Spleen (tissue), 11 donors: Measurements from ENCODE around the gene RAB40C. TPM values are rescaled to one million over a fixed set of nuclear protein-coding genes. Genes with fewer than 3 reads are reported as not detected.

ENCODE experiments used
- DNase-seq: peaks from one replicate; pipeline ENCODE4 v3.0.0-alpha.2; 2020
- H3K27ac ChIP-seq, 8 donors: fragments of 200-600 bp; sonication (generic) in 7 of 8; 1 replicate in 4 of 8; 2 replicates in 4 of 8; pipeline versions ENCODE4 v1.5.0 to v1.8.0; 2016 to 2021; ENCODE audit warnings: inconsistent platforms in 4 of 8, mild to moderate bottlenecking in 4 of 8, moderate library complexity in 1 of 8
- H3K27me3 ChIP-seq, 7 donors: fragments of 200-600 bp; sonication (generic) in 6 of 7; replicated peaks in 1 of 7; 1 replicate in 4 of 7; 2 replicates in 3 of 7; pipeline versions ENCODE4 v1.5.0 to v1.8.0; 2016 to 2021; ENCODE audit warnings: inconsistent platforms in 3 of 7, mild to moderate bottlenecking in 1 of 7
- H3K36me3 ChIP-seq, 6 donors: fragments of 200-600 bp; sonication (generic) in 5 of 6; 1 replicate in 4 of 6; 2 replicates in 2 of 6; pipeline versions ENCODE4 v1.5.0 to v1.8.0; 2016 to 2021; ENCODE audit warnings: inconsistent platforms in 2 of 6
- H3K4me1 ChIP-seq, 6 donors: fragments of 200-600 bp; sonication (generic) in 5 of 6; 1 replicate in 3 of 6; 2 replicates in 3 of 6; pipeline versions ENCODE4 v1.5.0 to v1.8.0; 2016 to 2021; ENCODE audit warnings: inconsistent platforms in 3 of 6
- H3K4me3 ChIP-seq, 8 donors: fragments of 200-600 bp; sonication (generic) in 7 of 8; 1 replicate in 4 of 8; 2 replicates in 4 of 8; pipeline versions ENCODE4 v1.5.0 to v1.8.0; 2016 to 2021; ENCODE audit warnings: inconsistent platforms in 4 of 8, mild to moderate bottlenecking in 4 of 8, moderate library complexity in 2 of 8
- H3K9me3 ChIP-seq, 8 donors: fragments of 200-600 bp; sonication (generic) in 7 of 8; 1 replicate in 4 of 8; 2 replicates in 4 of 8; pipeline versions ENCODE4 v1.5.0 to v1.8.0; 2016 to 2021; ENCODE audit warnings: inconsistent platforms in 4 of 8
- CTCF ChIP-seq, 11 experiments: fragments of 200-600 bp in 7 of 11; fragments of 450-650 bp in 4 of 11; sonication (generic) in 4 of 11; IDR thresholded peaks in 8 of 11; conservative IDR thresholded peaks in 3 of 11; 1 replicate in 7 of 11; 2 replicates in 4 of 11; pipeline versions ENCODE4 v1.4.0 to v1.8.0; 2016 to 2021; ENCODE audit warnings: antibody characterized with exemption in 11 of 11, inconsistent platforms in 4 of 11, mild to moderate bottlenecking in 1 of 11
- POLR2A ChIP-seq, 3 donors: fragments of 450-650 bp; IDR thresholded peaks; one replicate each; pipeline ENCODE4 v1.5.1; 2017; ENCODE audit warnings: antibody characterized with exemption in 3 of 3, mild to moderate bottlenecking in 1 of 3
- POLR2AphosphoS5 ChIP-seq, 3 donors: sonication (generic); formaldehyde crosslinking; IDR thresholded peaks; one replicate each; pipeline ENCODE4 v1.5.1; 2017; ENCODE audit warnings: antibody characterized with exemption in 3 of 3
- WGBS, 5 donors: extraction: QIAGEN DNeasy Blood & Tissue Kit in 3 of 5; methylation state at CpG; one replicate each; pipeline versions ENCODE4 v1.1.5 to v1.1.7; 2013 to 2018; 5-methylcytosine and 5-hydroxymethylcytosine counted together
- intact Hi-C: fragments of 100-400 bp; cut with DNase I; formaldehyde crosslinking; loops from one replicate; pipeline ENCODE4 v1.15.0; 2023; ENCODE audit warnings: low total_unique reads
- polyA plus RNA-seq, 3 donors: library from polyadenylated mRNA; stranded (reverse); fragments of 200-250 nt; gene quantifications; one replicate each; pipeline ENCODE4 v1.2.1, GENCODE V29; 2013
- total RNA-seq, 7 donors: library from RNA; depleted of rRNA in 3 of 7; stranded (reverse); fragments of >200 nt in 3 of 7; fragmentation: NEBNext Ultra II Directional in 4 of 7; extraction: Animal tissue kit (Norgen Biotek cat#: 25700) in 4 of 7; gene quantifications; one replicate each; pipeline versions ENCODE4 v1.1.0 to v1.2.1, GENCODE V29; 2016 to 2021
- donor health status: healthy with polysubstance abuse.
- donor health status: DM: no; HTN: no; CAD: no; lungs with moderate emphysema.
- donor health status: DM: no; HTN: no; CAD: no.
- donor health status: Bipolar disorder and iron deficiency.
- donor health status: healthy.
- donor health status: DM: no; HTN: no; CAD: no.
- donor health status: DM: yes; HTN: yes; CAD: no.

Gene RAB40C
- total and polyA plus RNA-seq, 10 donors = 8.1 to 21.6 (median 15.2) TPM

- H3K4me3 ChIP-seq = peak within 1 kb of the TSS; percentile 52 to 94 (median 84)
- DNase-seq = peak; percentile 99
- WGBS, 5 donors = 0 to 2% (median 1%) methylated on average over 18 to 91 of the region's 91 CpGs
- peak within 1 kb of the TSS; percentile 36 to 96 (median 88) for H3K27ac ChIP-seq
- no peaks in the 10 kb centered on the region for H3K27me3 ChIP-seq
- no peaks in the 10 kb centered on the region for H3K9me3 ChIP-seq
- intact Hi-C loops = no loop called here
- TF ChIP-seq CTCF (IDR thresholded peaks at IDR 0.05 in 8 of 11, conservative IDR thresholded peaks at IDR 0.05 in 3 of 11) = peak in 1 of 11 experiments; percentile 32
- peak; percentile 88 to 92 (median 90) for TF ChIP-seq POLR2AphosphoS5 (IDR thresholded peaks at IDR 0.05)
- TF ChIP-seq POLR2A (IDR thresholded peaks at IDR 0.05) = peak in 1 of 3 donors; percentile 51
- peaks cover 13 to 63% (median 47%) of the 10 kb centered on the region in 6 donors for H3K4me1 ChIP-seq
- peaks cover 0 to 21% (median 0%) of the 10 kb centered on the region in 6 donors for H3K36me3 ChIP-seq
Measured at GRCh38 chr16:648781-649589, 59.1 kb downstream of the RAB40C start, which contains the start of gene WDR90. TSS of gene WDR90 (plus strand) at chr16:649365. CDS start at chr16:649417, 52 bp downstream.

- H3K27ac ChIP-seq = peak overlapping the region in 6 of 8 donors; percentile 80 to 96 (median 90)
- H3K36me3 ChIP-seq = peaks cover 0 to 21% (median 0%) of the 10 kb centered on the region in 6 donors
- intact Hi-C loops = no loop called here
- no peak for TF ChIP-seq POLR2A (IDR thresholded peaks at IDR 0.05)
- no peak for TF ChIP-seq CTCF (IDR thresholded peaks at IDR 0.05 in 8 of 11, conservative IDR thresholded peaks at IDR 0.05 in 3 of 11)
- TF ChIP-seq POLR2AphosphoS5 (IDR thresholded peaks at IDR 0.05) = no peak
- peak; percentile 88 for DNase-seq
- H3K9me3 ChIP-seq = no peaks in the 10 kb centered on the region
- WGBS, 5 donors = 2 to 6% (median 3%) methylated on average over 23 to 44 of the region's 44 CpGs
- H3K4me1 ChIP-seq = peaks cover 13 to 56% (median 47%) of the 10 kb centered on the region in 6 donors
- H3K27me3 ChIP-seq = no peaks in the 10 kb centered on the region
- H3K4me3 ChIP-seq = peak overlapping the region; percentile 52 to 94 (median 84)
Measured at GRCh38 chr16:649631-650030, 59.8 kb downstream of the RAB40C start.

GRCh38 chr16:651844-652243 lies 62.0 kb downstream of the RAB40C start:
- Histone ChIP-seq H3K27me3 (no peaks in the 10 kb centered on the region), H3K4me3 (no peak overlapping the region), H3K9me3 (no peaks in the 10 kb centered on the region), H3K4me1 (peaks cover 13 to 42% (median 34%) of the 10 kb centered on the region in 6 donors), H3K27ac (no peak overlapping the region), H3K36me3 (peaks cover 0 to 40% (median 0%) of the 10 kb centered on the region in 6 donors)
- TF ChIP-seq CTCF (IDR thresholded peaks at IDR 0.05 in 8 of 11, conservative IDR thresholded peaks at IDR 0.05 in 3 of 11) (no peak), POLR2A (IDR thresholded peaks at IDR 0.05) (no peak)
- intact Hi-C loops = no loop called here
- no peak for DNase-seq
- WGBS, 5 donors = 88 to 94% (median 91%) methylated on average over 12 to 22 of the region's 22 CpGs
